SK-MEL-5 (cell line): ENCODE results near the gene MIEN1. TPM values are rescaled to one million over a fixed set of nuclear protein-coding genes. Genes with fewer than 3 reads are reported as not detected.
"Not testable (repeated sequence)": the region's sequence is repeated elsewhere in the genome, so short reads cannot be mapped to it uniquely, and the experiment has no call there.

ENCODE experiments used
- DNase-seq: peaks from one replicate; pipeline ENCODE4 v3.0.0-alpha.2; 2016; ENCODE audit warnings: low read depth, low spot score
- in situ Hi-C: cut with HindIII; loops from 2 replicates; pipeline ENCODE4 v1.10.0; 2016; ENCODE audit warnings: low sequenced_read_pairs, high pct_unique_total_duplicates, low pct_unique_long_range_greater_than_20kb
- total RNA-seq: library from RNA; depleted of rRNA; stranded (reverse); fragments of >200 nt; shearing (Covaris generic); gene quantifications from 2 replicates; pipeline ENCODE4 v1.2.3, GENCODE V29; 2014

MIEN1 gene
- total RNA-seq, 1 experiment from 2014 or later = 50.0 TPM

GRCh38 chr17:39709319-39709997 is 20.9 kb downstream of the MIEN1 start:
- no peak for DNase-seq
- in situ Hi-C loops = no loop called here

- DNase-seq = no peak
- in situ Hi-C loops = no loop called here
These were observed 23.4 kb downstream of the MIEN1 start for GRCh38 chr17:39706921-39707337.

GRCh38 chr17:39706383-39706782 is 23.9 kb downstream of the MIEN1 start:
- in situ Hi-C loops = no loop called here
- no peak for DNase-seq

GRCh38 chr17:39705786-39706348 is 24.5 kb downstream of the MIEN1 start:
- no peak for DNase-seq
- in situ Hi-C loops = no loop called here

- in situ Hi-C loops = no loop called here
- no peak for DNase-seq
These were observed 25.3 kb downstream of the MIEN1 start for GRCh38 chr17:39704821-39705551.

- in situ Hi-C loops = no loop called here
- DNase-seq = no peak
These were observed 26.4 kb downstream of the MIEN1 start for GRCh38 chr17:39703913-39704312.

GRCh38 chr17:39702901-39703893 is 27.1 kb downstream of the MIEN1 start:
- DNase-seq = no peak
- in situ Hi-C loops = no loop called here

GRCh38 chr17:39701784-39702422 is 28.4 kb downstream of the MIEN1 start:
- DNase-seq = no peak
- in situ Hi-C loops = no loop called here

GRCh38 chr17:39701012-39701783 is 29.1 kb downstream of the MIEN1 start:
- no peak for DNase-seq
- in situ Hi-C loops = no loop called here

- in situ Hi-C loops = no loop called here
- no peak for DNase-seq
These were observed 30.0 kb downstream of the MIEN1 start for GRCh38 chr17:39700148-39700987.

GRCh38 chr17:39699818-39700147 is 30.5 kb downstream of the MIEN1 start, which contains the start of gene ERBB2:
Gene ERBB2 (plus strand): TSS chr17:39700064. CDS start chr17:39700239, 175 bp downstream.
- in situ Hi-C loops = no loop called here
- DNase-seq = peak; percentile 45

GRCh38 chr17:39699157-39699817 is 31.0 kb downstream of the MIEN1 start:
- DNase-seq, in situ Hi-C loops: not testable (repeated sequence)

- in situ Hi-C loops = no loop called here
- no peak for DNase-seq
These were observed 32.4 kb downstream of the MIEN1 start for GRCh38 chr17:39697961-39698360.

- no peak for DNase-seq
- in situ Hi-C loops = no loop called here
These were observed 33.6 kb downstream of the MIEN1 start for GRCh38 chr17:39696731-39697130.

GRCh38 chr17:39695089-39695474 is 35.2 kb downstream of the MIEN1 start:
- in situ Hi-C loops = no loop called here
- DNase-seq = no peak
